Stimulated activated CD4-positive, alpha-beta T cell treated with anti-CD3 and anti-CD28 coated beads, Interleukin-15, amount 100 ng/mL, for 24 hours (primary cell): ENCODE results near the gene MPRIP.

ENCODE experiments used
- DNase-seq: peaks from one replicate; pipeline ENCODE4 v3.0.0-alpha.2; 2020

The MPRIP gene

GRCh38 chr17:17072546-17072945 lies 30.3 kb downstream of the MPRIP start:
- no peak for DNase-seq

- DNase-seq: no peak
Observed at GRCh38 chr17:17073030-17073564, 30.8 kb downstream of the MPRIP start.

GRCh38 chr17:17073581-17074403 lies 31.5 kb downstream of the MPRIP start:
- DNase-seq: no peak

GRCh38 chr17:17075125-17075781 lies 33.0 kb downstream of the MPRIP start:
- DNase-seq: no peak

GRCh38 chr17:17076066-17076465 lies 33.8 kb downstream of the MPRIP start:
- no peak for DNase-seq

GRCh38 chr17:17077101-17077500 lies 34.8 kb downstream of the MPRIP start:
- DNase-seq: no peak

GRCh38 chr17:17077861-17078732 lies 35.8 kb downstream of the MPRIP start:
- no peak for DNase-seq

GRCh38 chr17:17078832-17079231 lies 36.6 kb downstream of the MPRIP start:
- no peak for DNase-seq

GRCh38 chr17:17079336-17079735 lies 37.1 kb downstream of the MPRIP start:
- no peak for DNase-seq

GRCh38 chr17:17079761-17080160 lies 37.5 kb downstream of the MPRIP start:
- DNase-seq: no peak

- no peak for DNase-seq
Observed at GRCh38 chr17:17080181-17080631, 37.9 kb downstream of the MPRIP start.

GRCh38 chr17:17080781-17081180 lies 38.5 kb downstream of the MPRIP start:
- no peak for DNase-seq

- DNase-seq: no peak
Observed at GRCh38 chr17:17081304-17081940, 39.2 kb downstream of the MPRIP start.

GRCh38 chr17:17082878-17083277 lies 40.6 kb downstream of the MPRIP start:
- no peak for DNase-seq

GRCh38 chr17:17084317-17084835 lies 42.1 kb downstream of the MPRIP start:
- no peak for DNase-seq

- no peak for DNase-seq
Observed at GRCh38 chr17:17084941-17085340, 42.7 kb downstream of the MPRIP start.

GRCh38 chr17:17086585-17086984 lies 44.3 kb downstream of the MPRIP start:
- DNase-seq: no peak

- no peak for DNase-seq
Observed at GRCh38 chr17:17087424-17088015, 45.3 kb downstream of the MPRIP start.

- no peak for DNase-seq
Observed at GRCh38 chr17:17088086-17088485, 45.8 kb downstream of the MPRIP start.

GRCh38 chr17:17088541-17089525 lies 46.6 kb downstream of the MPRIP start:
- DNase-seq: no peak
